ENCODE measurements around the gene RTTN. TPM values are rescaled to one million over a fixed set of nuclear protein-coding genes. Genes with fewer than 3 reads are reported as not detected.

The RTTN gene
- total and polyA plus RNA-seq, 2 of the 13 experiments (the other 11 are each of a cell fraction or from before 2014, with no cell fraction given): 5.4 to 18.7 TPM

GRCh38 chr18:70110678-70111077 lies 94.8 kb downstream of the RTTN start (continued):
- TF ChIP-seq ZGPAT (CRISPR knock-in tag; IDR thresholded peaks at IDR 0.05) (no peak), SMARCE1 (IDR thresholded peaks at IDR 0.05; ENCODE audit: borderline replicate concordance) (no peak), TBX2 (CRISPR knock-in tag; IDR thresholded peaks at IDR 0.05; ENCODE audit: borderline replicate concordance) (no peak), YEATS4 (CRISPR knock-in tag; IDR thresholded peaks at IDR 0.05; ENCODE audit: borderline replicate concordance) (no peak), MAFG (CRISPR knock-in tag; IDR thresholded peaks at IDR 0.05) (no peak)

GRCh38 chr18:70107091-70107490 lies 98.4 kb downstream of the RTTN start:
- FAIRE-seq: no peak
- DNase-seq (ENCODE audit: low spot score): no peak
- no peak overlapping the region for H2AFZ ChIP-seq (ENCODE audit: low read length)
- no peak overlapping the region for H3K27ac ChIP-seq (ENCODE audit: extremely low read length, insufficient read depth, low read length)
- no peak for TF ChIP-seq SNAPC2 (CRISPR knock-in tag; IDR thresholded peaks at IDR 0.05)
- no peak for TF ChIP-seq HMGXB4 (CRISPR knock-in tag; IDR thresholded peaks at IDR 0.05; ENCODE audit: borderline replicate concordance in 1 of 2, low read depth in 1 of 2)
- TF ChIP-seq EZH2 (conservative IDR thresholded peaks at IDR 0.05; ENCODE audit: low read depth, low read length): no peak
- TF ChIP-seq HOXD1 (CRISPR knock-in tag; IDR thresholded peaks at IDR 0.05): no peak
- TF ChIP-seq PTBP1 (IDR thresholded peaks at IDR 0.05; ENCODE audit: low read depth, low read length, poor library complexity, severe bottlenecking): no peak
- no peak for TF ChIP-seq THAP11 (CRISPR knock-in tag; IDR thresholded peaks at IDR 0.05)
- no peak for TF ChIP-seq ZNF605 (CRISPR knock-in tag; IDR thresholded peaks at IDR 0.05)
- TF ChIP-seq ZSCAN9 (CRISPR knock-in tag; IDR thresholded peaks at IDR 0.05; ENCODE audit: borderline replicate concordance): no peak
- no peak for TF ChIP-seq ZHX1 (CRISPR knock-in tag; IDR thresholded peaks at IDR 0.05; ENCODE audit: low read depth)
- no peak for TF ChIP-seq ZMYM2 (CRISPR knock-in tag; IDR thresholded peaks at IDR 0.05)
- TF ChIP-seq ZNF33B (CRISPR knock-in tag; IDR thresholded peaks at IDR 0.05): no peak
- TF ChIP-seq ZFP62 (CRISPR knock-in tag; IDR thresholded peaks at IDR 0.05): no peak
- no peak for TF ChIP-seq ZNF768 (CRISPR knock-in tag; IDR thresholded peaks at IDR 0.05)
- no peaks in the 10 kb centered on the region for H3K79me2 ChIP-seq (ENCODE audit: insufficient read depth, low read length)
- H3K36me3 ChIP-seq (replicated peaks in 1 of 2; ENCODE audit: control insufficient read depth in 1 of 2, insufficient read depth in 2 of 2, low read length in 2 of 2): peaks cover 3 to 22% of the 10 kb centered on the region in 2 experiments; a peak in 2 of 5 replicates
- intact Hi-C loops (cut with micrococcal nuclease; ENCODE audit: unreplicated experiment) (no loop called here), in situ Hi-C loops (cut with HindIII; ENCODE audit: extremely low pct_ligation_motif_present, low pct_unique_long_range_greater_than_20kb) (no loop called here)
- H3K9me3 ChIP-seq (ENCODE audit: low read length): no peaks in the 10 kb centered on the region
- H4K20me1 ChIP-seq (ENCODE audit: insufficient read depth, low read length): no peaks in the 10 kb centered on the region
- BruUV-seq (replicated peaks): no TSS peak
- H3K4me3 ChIP-seq (replicated peaks in 1 of 3; ENCODE audit: insufficient read depth in 1 of 3, low read depth in 2 of 3, low read length in 3 of 3): no peak overlapping the region
- CTCF ChIA-PET (ENCODE audit: low intra/inter-chr PET ratio, low total read pairs): no interaction called here
- H3K4me1 ChIP-seq (ENCODE audit: insufficient read depth, low read length): no peaks in the 10 kb centered on the region
- 98% methylated on average over 6 of the region's 6 CpGs for WGBS (ENCODE audit: low lambda C conversion rate)
- ATAC-seq: no peak
- POLR2A ChIA-PET: no interaction called here
- H3K9ac ChIP-seq (ENCODE audit: insufficient read depth, low read depth, low read length): no peak overlapping the region
- no peaks in the 10 kb centered on the region for H3K27me3 ChIP-seq (ENCODE audit: control insufficient read depth in 1 of 2, insufficient read depth in 2 of 2, low read length in 2 of 2)
- no peak overlapping the region for H3K4me2 ChIP-seq (ENCODE audit: low read depth, low read length)
